Right renal cortex interstitium (tissue), 3 donors: ENCODE measurements around the gene THBS1. TPM values are rescaled to one million over a fixed set of nuclear protein-coding genes. Genes with fewer than 3 reads are reported as not detected.
A peak's percentile ranks its signal among the peaks of the same experiment; 100 is the strongest.

Source experiments
- DNase-seq, 3 donors: peaks; one replicate each; pipeline ENCODE4 v3.0.0-alpha.2; 2013; ENCODE audit warnings: low read depth in 3 of 3, low spot score in 2 of 3
- polyA plus RNA-seq, 3 donors: library from polyadenylated mRNA; unstranded; fragments of 120-200 nt; gene quantifications; one replicate each; pipeline ENCODE4 v1.2.1, GENCODE V29; 2013; ENCODE audit not compliant: insufficient read length in 3 of 3

Gene THBS1
- polyA plus RNA-seq, 3 donors = 155 to 187 (median 167) TPM

DNA sequence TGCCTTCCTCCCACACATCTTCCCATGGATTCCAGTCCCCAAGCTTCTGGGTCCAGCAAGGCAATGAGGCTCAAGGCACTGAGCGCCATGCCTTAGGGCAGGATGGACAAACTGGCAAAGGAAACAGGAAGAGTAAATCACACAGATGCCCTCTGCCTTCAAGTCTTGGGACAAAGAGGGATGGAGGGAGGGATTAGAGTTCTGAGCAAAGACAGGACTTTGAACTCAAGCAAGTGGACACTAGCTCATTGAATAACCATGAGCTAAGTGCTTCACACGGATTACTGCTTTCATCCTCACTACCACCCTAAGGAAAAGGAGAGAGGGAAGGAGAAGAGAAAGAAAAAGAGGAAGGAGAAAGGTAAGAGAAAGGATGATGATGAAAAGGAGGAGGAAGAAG lies 7.6 kb upstream of the THBS1 start:
- DNase-seq = no peak

GRCh38 chr15:39573844-39574243 lies 7.0 kb upstream of the THBS1 start:
- no peak for DNase-seq

DNA sequence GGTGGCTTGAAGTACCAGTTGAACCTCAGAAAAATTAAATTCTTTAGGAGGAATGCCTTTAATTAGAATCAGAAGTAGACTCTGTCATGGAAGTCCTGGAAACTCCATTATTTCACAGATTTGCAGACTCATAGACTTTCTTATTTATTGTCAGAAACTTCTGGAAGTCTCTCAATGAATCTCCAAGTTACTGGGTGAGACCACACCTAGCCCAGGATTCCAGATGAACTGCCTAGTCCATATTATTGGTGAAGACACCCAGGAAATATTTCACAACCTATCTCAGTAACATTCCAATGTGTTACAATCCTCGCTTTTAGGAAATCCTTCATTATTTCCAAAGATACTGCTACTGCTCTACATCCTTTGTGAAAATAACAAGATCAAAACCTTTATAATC lies 6.5 kb upstream of the THBS1 start:
- no peak for DNase-seq

GRCh38 chr15:39575180-39575579 lies 5.7 kb upstream of the THBS1 start:
- DNase-seq = no peak

GRCh38 chr15:39578851-39579486 lies 1.9 kb upstream of the THBS1 start:
- no peak for DNase-seq

GRCh38 chr15:39579487-39580116 lies 1.3 kb upstream of the THBS1 start:
- DNase-seq = peak; percentile 41 to 62 (median 57)

- DNase-seq = peak; percentile 80 to 86 (median 84)
These were observed 778 bp upstream of the THBS1 start for GRCh38 chr15:39580117-39580484.

DNA sequence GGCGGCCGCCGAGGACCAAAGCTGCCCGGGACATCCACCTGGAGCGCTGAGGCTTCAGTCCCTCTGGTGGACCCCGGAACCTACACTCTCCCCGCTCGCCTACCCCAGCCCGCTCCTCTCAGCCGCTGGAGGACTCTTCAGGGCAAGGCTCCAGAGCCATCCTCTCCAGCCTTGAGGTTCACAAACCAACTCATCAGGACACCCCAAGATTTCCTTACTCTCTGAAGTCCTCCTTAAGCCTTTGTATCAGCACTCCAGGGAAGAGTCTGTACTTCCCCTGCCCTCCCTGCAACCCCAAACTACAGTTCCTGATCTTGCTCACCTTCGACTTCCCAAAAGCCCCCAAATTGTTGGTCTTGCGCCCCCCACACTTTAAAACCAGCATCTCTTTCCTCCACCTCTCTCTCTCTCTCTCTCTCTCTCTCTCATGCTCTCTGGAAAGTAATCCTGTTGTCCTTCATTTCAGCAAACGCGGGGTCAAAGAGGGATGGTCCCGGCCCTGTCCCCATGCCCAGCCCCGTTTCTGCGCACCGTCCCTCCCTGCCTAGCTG lies 438 bp downstream of the THBS1 start:
- DNase-seq = no peak

- no peak for DNase-seq
These were observed 960 bp downstream of the THBS1 start for GRCh38 chr15:39581793-39582285.

DNA sequence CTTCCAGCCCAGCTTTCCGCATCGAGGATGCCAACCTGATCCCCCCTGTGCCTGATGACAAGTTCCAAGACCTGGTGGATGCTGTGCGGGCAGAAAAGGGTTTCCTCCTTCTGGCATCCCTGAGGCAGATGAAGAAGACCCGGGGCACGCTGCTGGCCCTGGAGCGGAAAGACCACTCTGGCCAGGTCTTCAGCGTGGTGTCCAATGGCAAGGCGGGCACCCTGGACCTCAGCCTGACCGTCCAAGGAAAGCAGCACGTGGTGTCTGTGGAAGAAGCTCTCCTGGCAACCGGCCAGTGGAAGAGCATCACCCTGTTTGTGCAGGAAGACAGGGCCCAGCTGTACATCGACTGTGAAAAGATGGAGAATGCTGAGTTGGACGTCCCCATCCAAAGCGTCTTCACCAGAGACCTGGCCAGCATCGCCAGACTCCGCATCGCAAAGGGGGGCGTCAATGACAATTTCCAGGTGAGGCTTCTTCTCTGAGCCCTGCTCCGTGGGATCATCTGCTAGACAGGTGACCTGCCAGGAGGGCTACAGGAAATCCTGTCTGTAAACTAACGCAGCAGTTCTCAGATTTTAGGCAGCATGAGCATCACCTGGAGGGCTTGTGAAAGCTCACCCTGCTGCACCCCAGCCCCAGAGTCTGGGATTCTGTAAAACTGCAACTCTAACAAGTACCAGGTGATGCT lies 1.6 kb downstream of the THBS1 start:
- DNase-seq = no peak

- DNase-seq = no peak
These were observed 2.2 kb downstream of the THBS1 start for GRCh38 chr15:39582977-39583595.

GRCh38 chr15:39583596-39584265 lies 2.9 kb downstream of the THBS1 start:
- DNase-seq = no peak

- no peak for DNase-seq
These were observed 3.4 kb downstream of the THBS1 start for GRCh38 chr15:39584266-39584659.

- no peak for DNase-seq
These were observed 3.9 kb downstream of the THBS1 start for GRCh38 chr15:39584662-39585388.

- DNase-seq = no peak
These were observed 4.5 kb downstream of the THBS1 start for GRCh38 chr15:39585389-39585841.

DNA sequence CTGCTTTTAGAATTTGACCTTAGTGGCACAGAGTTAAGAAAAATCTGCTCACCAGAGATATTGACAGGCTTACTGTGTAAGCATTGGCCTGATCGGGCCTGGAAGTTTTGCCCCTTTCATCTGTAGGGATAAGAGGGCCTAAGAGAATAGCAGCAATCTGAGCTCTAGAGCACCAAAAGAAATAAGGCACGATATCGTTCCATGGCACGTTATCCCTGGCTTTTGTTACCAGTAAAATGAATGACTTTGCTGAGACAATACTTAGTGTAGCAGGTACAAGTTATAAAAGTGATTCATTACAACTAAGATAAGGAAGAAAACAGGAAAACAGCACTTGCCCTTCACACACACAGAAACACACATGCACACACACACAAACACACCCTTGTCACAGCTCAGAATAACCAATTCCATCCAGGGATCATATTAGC lies 5.0 kb downstream of the THBS1 start:
- DNase-seq = no peak

DNA sequence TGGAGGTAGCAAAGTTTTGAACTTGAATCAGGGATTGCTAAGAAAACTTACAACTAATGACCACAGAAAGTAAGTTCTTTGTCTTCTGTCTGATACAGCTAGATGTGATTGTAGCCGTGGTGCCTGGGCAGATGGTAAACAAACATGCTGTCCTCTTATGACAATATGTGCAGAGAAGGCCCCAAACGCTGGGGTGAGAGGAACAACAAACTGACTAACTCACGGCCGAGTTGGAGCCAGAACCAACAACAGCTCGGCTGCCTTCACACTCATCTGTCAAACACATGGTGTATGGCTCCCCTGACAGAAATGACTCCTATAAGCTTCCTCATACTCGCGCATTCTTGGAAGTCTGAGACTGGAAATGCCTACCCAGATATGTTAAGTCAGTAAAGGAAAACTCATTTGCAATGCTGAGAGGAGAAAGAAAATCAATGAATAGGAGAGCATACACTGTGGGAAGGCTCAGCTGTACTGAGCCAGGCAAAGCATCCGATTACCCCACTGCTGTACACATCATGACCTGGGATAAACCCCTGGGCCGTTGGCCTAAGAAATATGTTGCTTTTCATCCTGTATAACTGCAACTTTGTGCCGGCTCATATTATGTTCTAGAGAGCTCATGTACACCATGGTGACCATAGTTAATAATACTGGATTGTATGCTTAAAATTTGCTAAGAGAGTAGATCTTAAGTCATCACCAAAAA lies 5.7 kb downstream of the THBS1 start:
- no peak for DNase-seq

- no peak for DNase-seq
These were observed 6.3 kb downstream of the THBS1 start for GRCh38 chr15:39587096-39587721.
